HL-60 (cell line): Measurements from ENCODE around the gene UXT.
A peak's percentile ranks its signal among the peaks of the same experiment; 100 is the strongest.

Source experiments
- DNase-seq, 2 experiments: peaks; one replicate each; pipeline ENCODE4 v3.0.0-alpha.2; 2010 to 2020; ENCODE audit warnings: low read depth in 1 of 2, low spot score in 1 of 2
- H3K27ac ChIP-seq: fragments of 250-450 bp; sonication (Bioruptor Pico); replicated peaks from 2 replicates; pipeline ENCODE4 v1.5.1; 2020; ENCODE audit warnings: mild to moderate bottlenecking, moderate library complexity
- H3K27me3 ChIP-seq: fragments of 250-450 bp; sonication (Bioruptor Pico); 2 replicates; pipeline ENCODE4 v1.5.1; 2021; ENCODE audit warnings: mild to moderate bottlenecking, moderate library complexity; ENCODE audit not compliant: insufficient read depth, poor library complexity, severe bottlenecking
- H3K4me3 ChIP-seq: replicated peaks from 2 replicates; pipeline ENCODE4 v1.5.1; 2011; ENCODE audit warnings: mild to moderate bottlenecking, control low read depth, low read length; ENCODE audit not compliant: insufficient read depth
- GABPA ChIP-seq: IDR thresholded peaks from 2 replicates; pipeline ENCODE4 v1.6.1; 2012; ENCODE audit warnings: low read depth
- POLR2AphosphoS5 ChIP-seq: IDR thresholded peaks from 2 replicates; pipeline ENCODE4 v1.6.1; 2012; ENCODE audit warnings: low read depth
- REST ChIP-seq: IDR thresholded peaks from 2 replicates; pipeline ENCODE4 v1.6.1; 2012; ENCODE audit warnings: low read depth; ENCODE audit not compliant: insufficient replicate concordance
- SPI1 ChIP-seq: IDR thresholded peaks from 2 replicates; pipeline ENCODE4 v1.6.1; 2012; ENCODE audit warnings: low read depth, mild to moderate bottlenecking, borderline replicate concordance
- TF ChIP-seq, protein P1 (sequence below): IDR thresholded peaks from one replicate; pipeline ENCODE4 v1.5.1; 2011; ENCODE audit warnings: low read length, control low read depth, inconsistent platforms; ENCODE audit not compliant: insufficient read depth

UXT gene

GRCh38 chrX:47625365-47625764 lies 33.6 kb downstream of the UXT start:
- Histone ChIP-seq H3K4me3 (no peak overlapping the region), H3K27ac (no peak overlapping the region), H3K27me3 (no peaks in the 10 kb centered on the region)
- no peak for TF ChIP-seq SPI1
- no peak for TF ChIP-seq GABPA
- no peak for TF ChIP-seq REST
- no peak for TF ChIP-seq POLR2AphosphoS5
- TF ChIP-seq, protein P1, sequence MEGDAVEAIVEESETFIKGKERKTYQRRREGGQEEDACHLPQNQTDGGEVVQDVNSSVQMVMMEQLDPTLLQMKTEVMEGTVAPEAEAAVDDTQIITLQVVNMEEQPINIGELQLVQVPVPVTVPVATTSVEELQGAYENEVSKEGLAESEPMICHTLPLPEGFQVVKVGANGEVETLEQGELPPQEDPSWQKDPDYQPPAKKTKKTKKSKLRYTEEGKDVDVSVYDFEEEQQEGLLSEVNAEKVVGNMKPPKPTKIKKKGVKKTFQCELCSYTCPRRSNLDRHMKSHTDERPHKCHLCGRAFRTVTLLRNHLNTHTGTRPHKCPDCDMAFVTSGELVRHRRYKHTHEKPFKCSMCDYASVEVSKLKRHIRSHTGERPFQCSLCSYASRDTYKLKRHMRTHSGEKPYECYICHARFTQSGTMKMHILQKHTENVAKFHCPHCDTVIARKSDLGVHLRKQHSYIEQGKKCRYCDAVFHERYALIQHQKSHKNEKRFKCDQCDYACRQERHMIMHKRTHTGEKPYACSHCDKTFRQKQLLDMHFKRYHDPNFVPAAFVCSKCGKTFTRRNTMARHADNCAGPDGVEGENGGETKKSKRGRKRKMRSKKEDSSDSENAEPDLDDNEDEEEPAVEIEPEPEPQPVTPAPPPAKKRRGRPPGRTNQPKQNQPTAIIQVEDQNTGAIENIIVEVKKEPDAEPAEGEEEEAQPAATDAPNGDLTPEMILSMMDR: no peak
- no peak for DNase-seq

DNA sequence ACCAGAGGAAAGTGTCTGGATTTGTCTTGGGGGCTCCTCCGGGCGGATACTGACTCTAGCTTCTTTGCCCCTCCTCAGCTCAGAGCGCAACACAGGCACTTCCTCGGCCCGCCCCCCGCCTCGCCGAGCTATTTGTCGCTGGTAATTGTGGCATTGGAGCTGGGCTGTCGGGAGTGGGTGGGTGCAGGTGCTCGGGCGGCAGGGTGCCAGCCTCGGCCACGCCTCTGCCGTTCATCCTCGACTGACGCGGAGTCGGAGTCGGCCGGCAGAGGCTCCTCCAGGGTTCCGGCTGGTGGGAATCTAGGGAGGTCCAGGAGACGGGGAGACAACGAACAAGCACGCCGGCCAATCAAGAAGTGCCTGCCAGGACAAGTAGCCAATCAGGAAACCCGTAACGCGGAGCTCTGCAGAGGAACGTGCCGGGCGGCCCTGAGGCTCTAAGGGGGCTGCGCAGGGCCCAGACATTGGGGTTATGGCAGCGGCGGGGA lies 35.4 kb downstream of the UXT start:
- H3K27me3 ChIP-seq: no peaks in the 10 kb centered on the region
- H3K4me3 ChIP-seq: no peak overlapping the region
- H3K27ac ChIP-seq: no peak overlapping the region
- peak in 1 of 2 experiments; percentile 13 for DNase-seq
- TF ChIP-seq GABPA: no peak
- TF ChIP-seq REST: no peak
- no peak for TF ChIP-seq SPI1
- TF ChIP-seq, protein P1: no peak
- TF ChIP-seq POLR2AphosphoS5: no peak

- TF ChIP-seq POLR2AphosphoS5: no peak
- no peak for TF ChIP-seq SPI1
- TF ChIP-seq, protein P1: no peak
- no peak for TF ChIP-seq REST
- TF ChIP-seq GABPA: no peak
Measured at GRCh38 chrX:47621851-47622250, 37.1 kb downstream of the UXT start.

More at GRCh38 chrX:47621851-47622250, 37.1 kb downstream of the UXT start:
- Histone ChIP-seq H3K4me3 (no peak overlapping the region), H3K27ac (no peak overlapping the region), H3K27me3 (no peaks in the 10 kb centered on the region)
- DNase-seq: no peak
